Measurements from ENCODE around the gene AACS. TPM values are rescaled to one million over a fixed set of nuclear protein-coding genes. Genes with fewer than 3 reads are reported as not detected.

Gene AACS
- total and polyA plus RNA-seq, 2 of the 13 experiments (the other 11 are each of a cell fraction or from before 2014, with no cell fraction given) = 23.3 to 28.8 TPM

DNA sequence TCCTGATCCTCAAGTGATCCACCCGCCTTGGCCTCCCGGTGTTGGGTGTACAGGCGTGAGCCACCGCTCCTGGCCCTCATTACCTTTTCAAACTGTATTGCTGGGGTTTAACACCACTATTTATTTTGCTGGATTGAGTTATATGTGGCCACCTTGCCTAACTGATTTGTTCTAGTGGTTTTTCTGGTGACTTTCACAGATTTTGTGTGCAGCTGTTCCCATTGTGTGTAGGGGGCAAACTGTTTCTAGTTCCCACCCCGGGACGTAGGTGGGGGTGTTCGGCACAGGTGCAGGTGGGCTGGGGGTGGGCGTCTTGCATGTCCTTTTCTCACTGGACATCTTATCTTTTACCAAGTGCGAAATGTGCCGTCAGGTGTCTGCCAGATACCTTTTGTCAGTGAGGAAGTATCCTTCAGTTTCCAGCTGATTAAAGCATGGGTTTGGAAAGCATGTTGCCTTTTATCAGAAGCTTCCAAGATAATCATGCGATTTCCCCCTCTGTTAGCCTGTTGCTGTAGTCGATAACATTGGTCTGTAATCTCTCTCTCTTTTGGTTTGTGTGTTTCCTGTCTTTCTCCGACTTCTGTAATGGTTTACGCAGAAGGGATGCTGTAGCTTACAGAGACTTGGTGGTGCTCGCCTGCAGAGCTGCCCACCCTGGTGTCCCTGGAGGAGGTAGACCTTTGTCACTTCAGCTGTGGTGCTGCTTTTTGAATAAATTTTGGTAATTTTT, 33.6 kb downstream of the AACS start:
- DNase-seq (ENCODE audit: low spot score) (no peak), FAIRE-seq (no peak), ATAC-seq (no peak)
- no peak overlapping the region for H3K9ac ChIP-seq (ENCODE audit: insufficient read depth, low read depth, low read length)
- H3K4me2 ChIP-seq (ENCODE audit: low read depth, low read length) = no peak overlapping the region
- CTCF ChIA-PET (ENCODE audit: low intra/inter-chr PET ratio, low total read pairs) = no interaction called here
- peaks cover 55% of the 10 kb centered on the region for H3K4me1 ChIP-seq (ENCODE audit: insufficient read depth, low read length)
- BruUV-seq (replicated peaks) = no TSS peak
- POLR2A ChIA-PET = no interaction called here
- H4K20me1 ChIP-seq (ENCODE audit: insufficient read depth, low read length) = no peaks in the 10 kb centered on the region; the same call in 1 of the 2 replicates
- intact Hi-C loops (cut with micrococcal nuclease; ENCODE audit: unreplicated experiment) = no loop called here
- no peaks in the 10 kb centered on the region for H3K27me3 ChIP-seq (ENCODE audit: control insufficient read depth in 1 of 2, insufficient read depth in 2 of 2, low read length in 2 of 2)
- no peaks in the 10 kb centered on the region for H3K9me3 ChIP-seq (ENCODE audit: low read length)
- no peak overlapping the region for H3K27ac ChIP-seq (ENCODE audit: extremely low read length, insufficient read depth, low read length)
- in situ Hi-C loops (cut with HindIII; ENCODE audit: extremely low pct_ligation_motif_present, low pct_unique_long_range_greater_than_20kb) = no loop called here
- no peak overlapping the region for H2AFZ ChIP-seq (ENCODE audit: low read length)
- 89% methylated on average over 15 of the region's 15 CpGs for WGBS (ENCODE audit: low lambda C conversion rate)
- H3K36me3 ChIP-seq (replicated peaks in 1 of 2; ENCODE audit: control insufficient read depth in 1 of 2, insufficient read depth in 2 of 2, low read length in 2 of 2) = peaks cover 3 to 18% of the 10 kb centered on the region in 2 experiments
- no peak overlapping the region for H3K4me3 ChIP-seq (replicated peaks in 1 of 3; ENCODE audit: insufficient read depth in 1 of 3, low read depth in 2 of 3, low read length in 3 of 3)
- TF ChIP-seq ZNF383 (CRISPR knock-in tag; IDR thresholded peaks at IDR 0.05; ENCODE audit: borderline replicate concordance) = no peak
- TF ChIP-seq, protein P1, sequence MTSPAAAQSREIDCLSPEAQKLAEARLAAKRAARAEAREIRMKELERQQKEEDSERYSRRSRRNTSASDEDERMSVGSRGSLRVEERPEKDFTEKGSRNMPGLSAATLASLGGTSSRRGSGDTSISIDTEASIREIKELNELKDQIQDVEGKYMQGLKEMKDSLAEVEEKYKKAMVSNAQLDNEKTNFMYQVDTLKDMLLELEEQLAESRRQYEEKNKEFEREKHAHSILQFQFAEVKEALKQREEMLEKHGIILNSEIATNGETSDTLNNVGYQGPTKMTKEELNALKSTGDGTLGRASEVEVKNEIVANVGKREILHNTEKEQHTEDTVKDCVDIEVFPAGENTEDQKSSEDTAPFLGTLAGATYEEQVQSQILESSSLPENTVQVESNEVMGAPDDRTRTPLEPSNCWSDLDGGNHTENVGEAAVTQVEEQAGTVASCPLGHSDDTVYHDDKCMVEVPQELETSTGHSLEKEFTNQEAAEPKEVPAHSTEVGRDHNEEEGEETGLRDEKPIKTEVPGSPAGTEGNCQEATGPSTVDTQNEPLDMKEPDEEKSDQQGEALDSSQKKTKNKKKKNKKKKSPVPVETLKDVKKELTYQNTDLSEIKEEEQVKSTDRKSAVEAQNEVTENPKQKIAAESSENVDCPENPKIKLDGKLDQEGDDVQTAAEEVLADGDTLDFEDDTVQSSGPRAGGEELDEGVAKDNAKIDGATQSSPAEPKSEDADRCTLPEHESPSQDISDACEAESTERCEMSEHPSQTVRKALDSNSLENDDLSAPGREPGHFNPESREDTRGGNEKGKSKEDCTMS (CRISPR knock-in tag; conservative IDR thresholded peaks at IDR 0.05) = no peak
- TF ChIP-seq, protein P2, sequence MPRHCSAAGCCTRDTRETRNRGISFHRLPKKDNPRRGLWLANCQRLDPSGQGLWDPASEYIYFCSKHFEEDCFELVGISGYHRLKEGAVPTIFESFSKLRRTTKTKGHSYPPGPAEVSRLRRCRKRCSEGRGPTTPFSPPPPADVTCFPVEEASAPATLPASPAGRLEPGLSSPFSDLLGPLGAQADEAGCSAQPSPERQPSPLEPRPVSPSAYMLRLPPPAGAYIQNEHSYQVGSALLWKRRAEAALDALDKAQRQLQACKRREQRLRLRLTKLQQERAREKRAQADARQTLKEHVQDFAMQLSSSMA (CRISPR knock-in tag; IDR thresholded peaks at IDR 0.05) = no peak
- peaks cover 10% of the 10 kb centered on the region for H3K79me2 ChIP-seq (ENCODE audit: insufficient read depth, low read length)

DNA sequence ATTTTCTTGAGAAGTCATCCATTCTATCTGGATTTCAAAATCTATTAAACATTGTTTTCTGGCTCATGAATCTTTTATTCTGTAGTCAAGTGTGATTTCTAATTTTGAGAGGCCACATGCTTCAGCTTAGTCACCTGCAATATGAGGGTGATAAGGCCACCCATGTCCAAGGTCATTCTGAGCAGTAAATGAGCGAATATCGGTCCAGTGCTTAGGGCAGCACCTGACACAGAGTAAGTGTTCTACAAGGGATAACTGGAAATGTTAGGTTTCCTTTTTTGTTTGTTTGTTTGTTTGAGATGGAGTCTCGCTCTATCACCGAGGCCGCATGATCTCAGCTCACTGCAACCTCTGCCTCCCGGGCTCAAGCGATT, 34.2 kb downstream of the AACS start:
- H3K27me3 ChIP-seq (ENCODE audit: control insufficient read depth in 1 of 2, insufficient read depth in 2 of 2, low read length in 2 of 2) = no peaks in the 10 kb centered on the region
- H3K9me3 ChIP-seq (ENCODE audit: low read length) = no peaks in the 10 kb centered on the region
- no peak overlapping the region for H3K9ac ChIP-seq (ENCODE audit: insufficient read depth, low read depth, low read length)
- H3K4me2 ChIP-seq (ENCODE audit: low read depth, low read length) = no peak overlapping the region
- in situ Hi-C loops (cut with HindIII; ENCODE audit: extremely low pct_ligation_motif_present, low pct_unique_long_range_greater_than_20kb) (no loop called here), intact Hi-C loops (cut with micrococcal nuclease; ENCODE audit: unreplicated experiment) (no loop called here)
- H3K4me3 ChIP-seq (replicated peaks in 1 of 3; ENCODE audit: insufficient read depth in 1 of 3, low read depth in 2 of 3, low read length in 3 of 3) = no peak overlapping the region
- 94% methylated on average over 7 of the region's 7 CpGs for WGBS (ENCODE audit: low lambda C conversion rate)
- POLR2A ChIA-PET = no interaction called here
- peaks cover 6 to 23% of the 10 kb centered on the region in 2 experiments for H3K36me3 ChIP-seq (replicated peaks in 1 of 2; ENCODE audit: control insufficient read depth in 1 of 2, insufficient read depth in 2 of 2, low read length in 2 of 2)
- H3K4me1 ChIP-seq (ENCODE audit: insufficient read depth, low read length) = peaks cover 50% of the 10 kb centered on the region
- ATAC-seq (no peak), DNase-seq (ENCODE audit: low spot score) (no peak), FAIRE-seq (no peak)
- H4K20me1 ChIP-seq (ENCODE audit: insufficient read depth, low read length) = no peaks in the 10 kb centered on the region; the same call in 1 of the 2 replicates
- H2AFZ ChIP-seq (ENCODE audit: low read length) = no peak overlapping the region
- BruUV-seq (replicated peaks) = no TSS peak
- peaks cover 10% of the 10 kb centered on the region for H3K79me2 ChIP-seq (ENCODE audit: insufficient read depth, low read length)
- H3K27ac ChIP-seq (ENCODE audit: extremely low read length, insufficient read depth, low read length) = no peak overlapping the region
- CTCF ChIA-PET (ENCODE audit: low intra/inter-chr PET ratio, low total read pairs) = no interaction called here
- TF ChIP-seq ZFX (CRISPR knock-in tag; IDR thresholded peaks at IDR 0.05; ENCODE audit: low read depth) = no peak
- TF ChIP-seq, protein P3, sequence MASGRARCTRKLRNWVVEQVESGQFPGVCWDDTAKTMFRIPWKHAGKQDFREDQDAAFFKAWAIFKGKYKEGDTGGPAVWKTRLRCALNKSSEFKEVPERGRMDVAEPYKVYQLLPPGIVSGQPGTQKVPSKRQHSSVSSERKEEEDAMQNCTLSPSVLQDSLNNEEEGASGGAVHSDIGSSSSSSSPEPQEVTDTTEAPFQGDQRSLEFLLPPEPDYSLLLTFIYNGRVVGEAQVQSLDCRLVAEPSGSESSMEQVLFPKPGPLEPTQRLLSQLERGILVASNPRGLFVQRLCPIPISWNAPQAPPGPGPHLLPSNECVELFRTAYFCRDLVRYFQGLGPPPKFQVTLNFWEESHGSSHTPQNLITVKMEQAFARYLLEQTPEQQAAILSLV (CRISPR knock-in tag; IDR thresholded peaks at IDR 0.05; ENCODE audit: borderline replicate concordance) = no peak
- TF ChIP-seq, protein P4, sequence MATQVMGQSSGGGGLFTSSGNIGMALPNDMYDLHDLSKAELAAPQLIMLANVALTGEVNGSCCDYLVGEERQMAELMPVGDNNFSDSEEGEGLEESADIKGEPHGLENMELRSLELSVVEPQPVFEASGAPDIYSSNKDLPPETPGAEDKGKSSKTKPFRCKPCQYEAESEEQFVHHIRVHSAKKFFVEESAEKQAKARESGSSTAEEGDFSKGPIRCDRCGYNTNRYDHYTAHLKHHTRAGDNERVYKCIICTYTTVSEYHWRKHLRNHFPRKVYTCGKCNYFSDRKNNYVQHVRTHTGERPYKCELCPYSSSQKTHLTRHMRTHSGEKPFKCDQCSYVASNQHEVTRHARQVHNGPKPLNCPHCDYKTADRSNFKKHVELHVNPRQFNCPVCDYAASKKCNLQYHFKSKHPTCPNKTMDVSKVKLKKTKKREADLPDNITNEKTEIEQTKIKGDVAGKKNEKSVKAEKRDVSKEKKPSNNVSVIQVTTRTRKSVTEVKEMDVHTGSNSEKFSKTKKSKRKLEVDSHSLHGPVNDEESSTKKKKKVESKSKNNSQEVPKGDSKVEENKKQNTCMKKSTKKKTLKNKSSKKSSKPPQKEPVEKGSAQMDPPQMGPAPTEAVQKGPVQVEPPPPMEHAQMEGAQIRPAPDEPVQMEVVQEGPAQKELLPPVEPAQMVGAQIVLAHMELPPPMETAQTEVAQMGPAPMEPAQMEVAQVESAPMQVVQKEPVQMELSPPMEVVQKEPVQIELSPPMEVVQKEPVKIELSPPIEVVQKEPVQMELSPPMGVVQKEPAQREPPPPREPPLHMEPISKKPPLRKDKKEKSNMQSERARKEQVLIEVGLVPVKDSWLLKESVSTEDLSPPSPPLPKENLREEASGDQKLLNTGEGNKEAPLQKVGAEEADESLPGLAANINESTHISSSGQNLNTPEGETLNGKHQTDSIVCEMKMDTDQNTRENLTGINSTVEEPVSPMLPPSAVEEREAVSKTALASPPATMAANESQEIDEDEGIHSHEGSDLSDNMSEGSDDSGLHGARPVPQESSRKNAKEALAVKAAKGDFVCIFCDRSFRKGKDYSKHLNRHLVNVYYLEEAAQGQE (IDR thresholded peaks at IDR 0.05; ENCODE audit: borderline replicate concordance in 1 of 2, low read depth in 1 of 2, low read length in 2 of 2) = no peak
